HL-60 (cell line): ENCODE data around the gene COL25A1.

Experiments used
- DNase-seq, 2 experiments: peaks; one replicate each; pipeline ENCODE4 v3.0.0-alpha.2; 2010 to 2020; ENCODE audit warnings: low read depth in 1 of 2, low spot score in 1 of 2
- H3K27ac ChIP-seq: fragments of 250-450 bp; sonication (Bioruptor Pico); replicated peaks from 2 replicates; pipeline ENCODE4 v1.5.1; 2020; ENCODE audit warnings: mild to moderate bottlenecking, moderate library complexity
- H3K27me3 ChIP-seq: fragments of 250-450 bp; sonication (Bioruptor Pico); 2 replicates; pipeline ENCODE4 v1.5.1; 2021; ENCODE audit warnings: mild to moderate bottlenecking, moderate library complexity; ENCODE audit not compliant: insufficient read depth, poor library complexity, severe bottlenecking
- H3K4me3 ChIP-seq: replicated peaks from 2 replicates; pipeline ENCODE4 v1.5.1; 2011; ENCODE audit warnings: mild to moderate bottlenecking, control low read depth, low read length; ENCODE audit not compliant: insufficient read depth
- CTCF ChIP-seq: IDR thresholded peaks from one replicate; pipeline ENCODE4 v1.5.1; 2011; ENCODE audit warnings: low read length, control low read depth, inconsistent platforms; ENCODE audit not compliant: insufficient read depth
- GABPA ChIP-seq: IDR thresholded peaks from 2 replicates; pipeline ENCODE4 v1.6.1; 2012; ENCODE audit warnings: low read depth
- POLR2AphosphoS5 ChIP-seq: IDR thresholded peaks from 2 replicates; pipeline ENCODE4 v1.6.1; 2012; ENCODE audit warnings: low read depth
- REST ChIP-seq: IDR thresholded peaks from 2 replicates; pipeline ENCODE4 v1.6.1; 2012; ENCODE audit warnings: low read depth; ENCODE audit not compliant: insufficient replicate concordance
- SPI1 ChIP-seq: IDR thresholded peaks from 2 replicates; pipeline ENCODE4 v1.6.1; 2012; ENCODE audit warnings: low read depth, mild to moderate bottlenecking, borderline replicate concordance

Gene COL25A1

GRCh38 chr4:109127866-109128265, 174.6 kb downstream of the COL25A1 start:
- no peak for TF ChIP-seq POLR2AphosphoS5
- no peak for TF ChIP-seq GABPA
- TF ChIP-seq REST = no peak
- TF ChIP-seq SPI1 = no peak
- no peak for TF ChIP-seq CTCF
- H3K4me3 ChIP-seq = no peak overlapping the region
- no peak for DNase-seq
- H3K27ac ChIP-seq = no peak overlapping the region
- no peaks in the 10 kb centered on the region for H3K27me3 ChIP-seq

- no peak for DNase-seq
Measured at GRCh38 chr4:109126856-109127255, 175.6 kb downstream of the COL25A1 start.

GRCh38 chr4:109125084-109125483, 177.4 kb downstream of the COL25A1 start:
- TF ChIP-seq GABPA (no peak), POLR2AphosphoS5 (no peak), CTCF (no peak), REST (no peak)
- no peak overlapping the region for H3K27ac ChIP-seq
- no peak overlapping the region for H3K4me3 ChIP-seq
- no peaks in the 10 kb centered on the region for H3K27me3 ChIP-seq
- DNase-seq = no peak

More at GRCh38 chr4:109126856-109127255, 175.6 kb downstream of the COL25A1 start:
- Histone ChIP-seq H3K27me3 (no peaks in the 10 kb centered on the region), H3K4me3 (no peak overlapping the region), H3K27ac (no peak overlapping the region)
- TF ChIP-seq REST = no peak
- TF ChIP-seq POLR2AphosphoS5 = no peak
- TF ChIP-seq SPI1 = no peak
- TF ChIP-seq CTCF = no peak
- no peak for TF ChIP-seq GABPA
